Retina (tissue), 1 donor: ENCODE measurements around the gene MRPS18A.
A peak's percentile ranks its signal among the peaks of the same experiment; 100 is the strongest.

Source experiments
- DNase-seq: peaks from one replicate; pipeline ENCODE4 v3.0.0-alpha.2; 2016

The MRPS18A gene

GRCh38 chr6:43630980-43631619, 56.5 kb downstream of the MRPS18A start:
- no peak for DNase-seq

GRCh38 chr6:43629505-43630300, 57.9 kb downstream of the MRPS18A start:
- peak; percentile 89 for DNase-seq

- DNase-seq: peak; percentile 97
These were observed 58.5 kb downstream of the MRPS18A start, which contains the start of gene GTPBP2 for GRCh38 chr6:43629104-43629504. GTPBP2 (minus strand) TSS chr6:43629264; CDS start chr6:43629162, 102 bp downstream.

- DNase-seq: peak; percentile 73
These were observed 59.0 kb downstream of the MRPS18A start for GRCh38 chr6:43628393-43629103.

GRCh38 chr6:43627008-43627825, 60.4 kb downstream of the MRPS18A start:
- DNase-seq: no peak

- no peak for DNase-seq
These were observed 62.1 kb downstream of the MRPS18A start for GRCh38 chr6:43625393-43625992.

- DNase-seq: no peak
These were observed 62.8 kb downstream of the MRPS18A start for GRCh38 chr6:43624786-43625288.

GRCh38 chr6:43623880-43624785, 63.5 kb downstream of the MRPS18A start:
- no peak for DNase-seq

GRCh38 chr6:43622541-43622940, 65.0 kb downstream of the MRPS18A start:
- DNase-seq: no peak

GRCh38 chr6:43621836-43622180, 65.8 kb downstream of the MRPS18A start:
- no peak for DNase-seq
